Gastrocnemius medialis (tissue), 4 donors: Measurements from ENCODE around the gene GRAMD2A. TPM values are rescaled to one million over a fixed set of nuclear protein-coding genes. Genes with fewer than 3 reads are reported as not detected.

Experiments
- ATAC-seq, 2 donors: fragments of 150-250 bp; one replicate each; pipeline ENCODE4 v1.9.1; 2016
- DNase-seq, 2 donors: peaks; one replicate each; pipeline ENCODE4 v3.0.0-alpha.2; 2019
- H3K27ac ChIP-seq, 4 donors: fragments of 200-600 bp; sonication (generic); 1 replicate in 1 of 4; 2 replicates in 3 of 4; pipeline ENCODE4 v1.5.1; 2016 to 2018; ENCODE audit warnings: mild to moderate bottlenecking in 2 of 4, moderate library complexity in 1 of 4
- H3K27me3 ChIP-seq, 3 donors: fragments of 200-600 bp; sonication (generic) in 2 of 3; 1 replicate in 1 of 3; 2 replicates in 2 of 3; pipeline versions ENCODE4 v1.5.1 to v1.6.0; 2016 to 2019; ENCODE audit warnings: mild to moderate bottlenecking in 1 of 3, moderate library complexity in 1 of 3
- H3K36me3 ChIP-seq, 2 donors: fragments of 200-600 bp; sonication (generic) in 1 of 2; one replicate each; pipeline ENCODE4 v1.5.1; 2017 to 2018
- H3K4me1 ChIP-seq, 2 donors: fragments of 200-600 bp; sonication (generic) in 1 of 2; one replicate each; pipeline ENCODE4 v1.5.1; 2016 to 2017; ENCODE audit warnings: mild to moderate bottlenecking in 2 of 2
- H3K4me3 ChIP-seq, 4 donors: fragments of 200-600 bp; sonication (generic) in 3 of 4; 1 replicate in 1 of 4; 2 replicates in 3 of 4; pipeline ENCODE4 v1.5.1; 2016 to 2019; ENCODE audit warnings: mild to moderate bottlenecking in 2 of 4
- H3K9me3 ChIP-seq, 3 donors: fragments of 200-600 bp; sonication (generic) in 2 of 3; 1 replicate in 1 of 3; 2 replicates in 2 of 3; pipeline ENCODE4 v1.5.1; 2016 to 2019
- CTCF ChIP-seq, 5 experiments: fragments of 450-650 bp in 3 of 5; fragments of 200-600 bp in 2 of 5; sonication (generic) in 2 of 5; IDR thresholded peaks in 4 of 5; conservative IDR thresholded peaks in 1 of 5; 1 replicate in 4 of 5; 2 replicates in 1 of 5; pipeline ENCODE4 v1.5.1; 2016 to 2019; ENCODE audit warnings: antibody characterized with exemption in 5 of 5, mild to moderate bottlenecking in 3 of 5, moderate library complexity in 3 of 5
- POLR2A ChIP-seq, 2 donors: fragments of 450-650 bp; IDR thresholded peaks; one replicate each; pipeline ENCODE4 v1.6.1; 2017; ENCODE audit warnings: antibody characterized with exemption in 2 of 2, mild to moderate bottlenecking in 2 of 2, moderate library complexity in 2 of 2
- in situ Hi-C, 4 donors: fragments of 200-750 bp; cut with MboI; loops; one replicate each; pipeline versions ENCODE4 v1.15.0 to v1.8.0; 2017; ENCODE audit warnings: low sequenced_read_pairs in 4 of 4
- intact Hi-C: fragments of 100-400 bp; cut with DNase I; formaldehyde crosslinking; loops from one replicate; pipeline ENCODE4 v1.15.1; 2023; ENCODE audit warnings: low total_unique reads
- total RNA-seq, 4 donors: library from RNA; depleted of rRNA; stranded (reverse); fragments of >200 nt; gene quantifications; one replicate each; pipeline versions ENCODE4 v1.1.0 to v1.2.3, GENCODE V29; 2016

The GRAMD2A gene
- total RNA-seq, 4 donors from 2014 or later, result not detected

- Histone ChIP-seq H3K4me1 (no peaks in the 10 kb centered on the region), H3K4me3 (no peak overlapping the region), H3K27me3 (no peaks in the 10 kb centered on the region), H3K9me3 (no peaks in the 10 kb centered on the region), H3K27ac (no peak overlapping the region), H3K36me3 (no peaks in the 10 kb centered on the region)
- in situ Hi-C loops (no loop called here), intact Hi-C loops (no loop called here)
- TF ChIP-seq CTCF (IDR thresholded peaks at IDR 0.05 in 4 of 5, conservative IDR thresholded peaks at IDR 0.05 in 1 of 5) (no peak), POLR2A (IDR thresholded peaks at IDR 0.05) (no peak)
- ATAC-seq (no peak), DNase-seq (no peak)
These were observed 69.8 kb downstream of the GRAMD2A start for GRCh38 chr15:72127724-72128322.

GRCh38 chr15:72124218-72124617 is 73.4 kb downstream of the GRAMD2A start:
- Histone ChIP-seq H3K36me3 (no peaks in the 10 kb centered on the region), H3K27ac (no peak overlapping the region), H3K4me1 (peaks cover 0 to under 1% of the 10 kb centered on the region in 2 donors), H3K4me3 (no peak overlapping the region), H3K27me3 (no peaks in the 10 kb centered on the region), H3K9me3 (no peaks in the 10 kb centered on the region)
- ATAC-seq, result no peak
- in situ Hi-C loops, result no loop called here
- TF ChIP-seq POLR2A (IDR thresholded peaks at IDR 0.05) (no peak), CTCF (IDR thresholded peaks at IDR 0.05 in 4 of 5, conservative IDR thresholded peaks at IDR 0.05 in 1 of 5) (no peak)
- intact Hi-C loops, result no loop called here
- DNase-seq, result no peak

GRCh38 chr15:72118017-72118978 is 79.3 kb downstream of the GRAMD2A start, which contains the start of the genes MYO9A and SENP8:
MYO9A (minus strand) TSS chr15:72118150; CDS start chr15:72046563, 71,587 bp downstream.
SENP8 (plus strand) TSS chr15:72118403; CDS start chr15:72139624, 21,221 bp downstream.
- ATAC-seq, result peak; percentile 80 to 83
- in situ Hi-C loops, result no loop called here
- no peaks in the 10 kb centered on the region for H3K27me3 ChIP-seq
- no peaks in the 10 kb centered on the region for H3K36me3 ChIP-seq
- H3K4me3 ChIP-seq, result peak within 1 kb of the TSS; percentile 73 to 96 (median 77)
- H3K27ac ChIP-seq, result peak within 1 kb of the TSS; percentile 92 to 98 (median 95)
- peak; percentile 96 to 97 for DNase-seq
- peak; percentile 92 to 96 for TF ChIP-seq POLR2A (IDR thresholded peaks at IDR 0.05)
- peak in 2 of 5 experiments; percentile 14 to 39 for TF ChIP-seq CTCF (IDR thresholded peaks at IDR 0.05 in 4 of 5, conservative IDR thresholded peaks at IDR 0.05 in 1 of 5)
- peaks cover 34 to 42% of the 10 kb centered on the region in 2 donors for H3K4me1 ChIP-seq
- no peaks in the 10 kb centered on the region for H3K9me3 ChIP-seq
- intact Hi-C loops, result loop anchor here (2.0 to 5.0 kb wide), 3 partner anchors 96 to 155 kb away; partner anchors contain the start of genes PARP6 and PKM

GRCh38 chr15:72117486-72118016 is 80.0 kb downstream of the GRAMD2A start:
- Histone ChIP-seq H3K4me3 (peak overlapping the region; percentile 73 to 96 (median 77)), H3K4me1 (peaks cover 38 to 49% of the 10 kb centered on the region in 2 donors), H3K27ac (peak overlapping the region; percentile 92 to 98 (median 95)), H3K36me3 (no peaks in the 10 kb centered on the region), H3K27me3 (no peaks in the 10 kb centered on the region), H3K9me3 (no peaks in the 10 kb centered on the region)
- intact Hi-C loops, result loop anchor here (2.0 to 5.0 kb wide), 3 partner anchors 95 to 155 kb away; partner anchors contain the start of genes PARP6 and PKM
- ATAC-seq (peak; percentile 72 to 74), DNase-seq (peak; percentile 69 to 80)
- in situ Hi-C loops, result no loop called here
- no peak for TF ChIP-seq POLR2A (IDR thresholded peaks at IDR 0.05)
- TF ChIP-seq CTCF (IDR thresholded peaks at IDR 0.05 in 4 of 5, conservative IDR thresholded peaks at IDR 0.05 in 1 of 5), result peak in 1 of 5 experiments; percentile 20
